Stomach (tissue), 4 donors: ENCODE results near the gene OR5D13.

Source experiments
- EP300 ChIP-seq: sonication (generic); formaldehyde crosslinking; IDR thresholded peaks from one replicate; pipeline ENCODE4 v1.6.1; 2017; ENCODE audit warnings: antibody characterized with exemption
- POLR2A ChIP-seq, 4 donors: fragments of 450-650 bp; IDR thresholded peaks; one replicate each; pipeline ENCODE4 v1.6.1; 2016; ENCODE audit warnings: antibody characterized with exemption in 4 of 4, control low read depth in 2 of 4, mild to moderate bottlenecking in 1 of 4, moderate library complexity in 1 of 4
- POLR2AphosphoS5 ChIP-seq, 3 donors: sonication (generic); formaldehyde crosslinking; IDR thresholded peaks; one replicate each; pipeline ENCODE4 v1.6.1; 2016; ENCODE audit warnings: antibody characterized with exemption in 3 of 3
- TF ChIP-seq, protein P1 (sequence below), 7 experiments: fragments of 450-650 bp in 4 of 7; fragments of 200-600 bp in 3 of 7; sonication (generic) in 3 of 7; IDR thresholded peaks; one replicate each; pipeline ENCODE4 v1.5.1; 2016 to 2019; ENCODE audit warnings: antibody characterized with exemption in 7 of 7, control low read depth in 2 of 7, mild to moderate bottlenecking in 1 of 7

DNA sequence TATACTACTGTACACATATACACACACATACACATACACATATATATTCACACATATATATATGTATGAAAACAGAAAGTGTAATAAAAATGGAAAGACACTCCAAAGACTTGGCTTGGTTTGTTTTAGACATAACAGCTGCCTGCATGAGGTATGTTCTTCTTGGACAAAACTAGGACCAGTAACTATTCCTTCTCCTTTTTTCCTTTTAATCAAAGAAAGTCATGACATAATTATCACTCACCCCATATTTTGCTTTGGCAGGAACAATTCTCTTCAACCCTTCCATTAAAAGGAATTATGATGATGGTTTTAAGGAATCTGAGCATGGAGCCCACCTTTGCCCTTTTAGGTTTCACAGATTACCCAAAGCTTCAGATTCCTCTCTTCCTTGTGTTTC is 22.0 kb downstream of the OR5D13 start, which contains the start of gene OR5D14:
- TF ChIP-seq, protein P1, sequence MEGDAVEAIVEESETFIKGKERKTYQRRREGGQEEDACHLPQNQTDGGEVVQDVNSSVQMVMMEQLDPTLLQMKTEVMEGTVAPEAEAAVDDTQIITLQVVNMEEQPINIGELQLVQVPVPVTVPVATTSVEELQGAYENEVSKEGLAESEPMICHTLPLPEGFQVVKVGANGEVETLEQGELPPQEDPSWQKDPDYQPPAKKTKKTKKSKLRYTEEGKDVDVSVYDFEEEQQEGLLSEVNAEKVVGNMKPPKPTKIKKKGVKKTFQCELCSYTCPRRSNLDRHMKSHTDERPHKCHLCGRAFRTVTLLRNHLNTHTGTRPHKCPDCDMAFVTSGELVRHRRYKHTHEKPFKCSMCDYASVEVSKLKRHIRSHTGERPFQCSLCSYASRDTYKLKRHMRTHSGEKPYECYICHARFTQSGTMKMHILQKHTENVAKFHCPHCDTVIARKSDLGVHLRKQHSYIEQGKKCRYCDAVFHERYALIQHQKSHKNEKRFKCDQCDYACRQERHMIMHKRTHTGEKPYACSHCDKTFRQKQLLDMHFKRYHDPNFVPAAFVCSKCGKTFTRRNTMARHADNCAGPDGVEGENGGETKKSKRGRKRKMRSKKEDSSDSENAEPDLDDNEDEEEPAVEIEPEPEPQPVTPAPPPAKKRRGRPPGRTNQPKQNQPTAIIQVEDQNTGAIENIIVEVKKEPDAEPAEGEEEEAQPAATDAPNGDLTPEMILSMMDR (IDR thresholded peaks at IDR 0.05) = no peak
- TF ChIP-seq POLR2AphosphoS5 (IDR thresholded peaks at IDR 0.05) (no peak), POLR2A (IDR thresholded peaks at IDR 0.05) (no peak), EP300 (no peak)
